ENCODE measurements around the gene CRYBG2. TPM values are rescaled to one million over a fixed set of nuclear protein-coding genes. Genes with fewer than 3 reads are reported as not detected.
A peak's percentile ranks its signal among the peaks of the same experiment; 100 is the strongest.

The CRYBG2 gene
- total RNA-seq, 1 donor from 2014 or later: 3.0 TPM

DNA sequence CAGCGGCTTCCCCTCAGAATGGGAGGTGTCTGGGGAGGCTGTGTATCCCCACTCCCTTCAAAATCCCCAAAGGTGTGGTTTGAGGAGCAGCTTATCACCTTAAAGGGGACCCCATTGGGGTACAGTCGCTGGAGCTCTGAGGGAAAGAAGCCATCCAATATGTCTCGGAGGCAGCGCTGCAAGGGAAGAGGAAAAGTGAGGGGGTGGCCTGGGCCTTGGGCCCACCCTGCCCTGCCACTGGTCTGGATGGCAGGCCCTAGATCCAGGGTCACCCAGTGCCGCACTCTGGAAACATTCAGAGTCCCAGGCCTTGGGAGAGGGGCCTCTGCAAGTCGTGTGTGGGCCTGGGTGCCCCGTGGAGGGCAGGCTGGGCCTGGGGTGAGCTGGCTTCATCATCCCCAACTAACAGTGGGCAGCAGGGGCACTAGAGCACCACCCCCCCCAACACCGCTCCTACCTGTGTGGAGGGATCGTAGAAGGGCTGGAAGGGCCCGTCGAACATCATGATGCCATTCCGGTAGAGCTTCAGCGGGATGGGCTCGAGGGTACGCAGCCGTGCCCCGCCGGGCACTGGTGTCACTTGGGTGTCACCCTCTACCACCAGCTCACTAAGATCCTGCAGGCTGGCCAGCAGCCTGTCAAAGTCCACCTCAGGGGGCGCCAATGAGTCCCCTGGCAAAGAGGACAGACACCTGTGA is 68.4 kb downstream of the CRYBG2 start:
- H3K27me3 Mint-ChIP-seq (ENCODE audit: insufficient read depth, low read depth): peaks cover 8% of the 10 kb centered on the region
- Histone ChIP-seq H3K4me2 (no peak overlapping the region), H3K9ac (no peak overlapping the region), H4K20me1 (ENCODE audit: low read depth) (peaks cover 6% of the 10 kb centered on the region), H3K27me3 (no peaks in the 10 kb centered on the region), H3K9me3 (ENCODE audit: low read depth) (no peaks in the 10 kb centered on the region), H3K4me1 (peaks cover 37% of the 10 kb centered on the region), H3K36me3 (no peaks in the 10 kb centered on the region), H3K4me3 (no peak overlapping the region), H3K79me2 (ENCODE audit: low read depth) (peaks cover 16% of the 10 kb centered on the region), H3F3A (ENCODE audit: low read depth) (peaks cover 23% of the 10 kb centered on the region), H2AFZ (replicated peaks) (no peak overlapping the region), H3K27ac (no peak overlapping the region)
- H3K27ac Mint-ChIP-seq: no peak overlapping the region
- DNase-seq (ENCODE audit: low spot score): peak; percentile 82
- no peaks in the 10 kb centered on the region for H3K9me3 Mint-ChIP-seq
- H3K4me1 Mint-ChIP-seq: peaks cover 67% of the 10 kb centered on the region
- no peak for TF ChIP-seq EZH2 (IDR thresholded peaks at IDR 0.05)
- TF ChIP-seq, protein P1, sequence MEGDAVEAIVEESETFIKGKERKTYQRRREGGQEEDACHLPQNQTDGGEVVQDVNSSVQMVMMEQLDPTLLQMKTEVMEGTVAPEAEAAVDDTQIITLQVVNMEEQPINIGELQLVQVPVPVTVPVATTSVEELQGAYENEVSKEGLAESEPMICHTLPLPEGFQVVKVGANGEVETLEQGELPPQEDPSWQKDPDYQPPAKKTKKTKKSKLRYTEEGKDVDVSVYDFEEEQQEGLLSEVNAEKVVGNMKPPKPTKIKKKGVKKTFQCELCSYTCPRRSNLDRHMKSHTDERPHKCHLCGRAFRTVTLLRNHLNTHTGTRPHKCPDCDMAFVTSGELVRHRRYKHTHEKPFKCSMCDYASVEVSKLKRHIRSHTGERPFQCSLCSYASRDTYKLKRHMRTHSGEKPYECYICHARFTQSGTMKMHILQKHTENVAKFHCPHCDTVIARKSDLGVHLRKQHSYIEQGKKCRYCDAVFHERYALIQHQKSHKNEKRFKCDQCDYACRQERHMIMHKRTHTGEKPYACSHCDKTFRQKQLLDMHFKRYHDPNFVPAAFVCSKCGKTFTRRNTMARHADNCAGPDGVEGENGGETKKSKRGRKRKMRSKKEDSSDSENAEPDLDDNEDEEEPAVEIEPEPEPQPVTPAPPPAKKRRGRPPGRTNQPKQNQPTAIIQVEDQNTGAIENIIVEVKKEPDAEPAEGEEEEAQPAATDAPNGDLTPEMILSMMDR (IDR thresholded peaks at IDR 0.05): peak; percentile 68
- no peak for TF ChIP-seq EZH2phosphoT487 (IDR thresholded peaks at IDR 0.05)
- H3K4me3 Mint-ChIP-seq: no peak overlapping the region
- H3K36me3 Mint-ChIP-seq: peaks cover 3% of the 10 kb centered on the region

DNA sequence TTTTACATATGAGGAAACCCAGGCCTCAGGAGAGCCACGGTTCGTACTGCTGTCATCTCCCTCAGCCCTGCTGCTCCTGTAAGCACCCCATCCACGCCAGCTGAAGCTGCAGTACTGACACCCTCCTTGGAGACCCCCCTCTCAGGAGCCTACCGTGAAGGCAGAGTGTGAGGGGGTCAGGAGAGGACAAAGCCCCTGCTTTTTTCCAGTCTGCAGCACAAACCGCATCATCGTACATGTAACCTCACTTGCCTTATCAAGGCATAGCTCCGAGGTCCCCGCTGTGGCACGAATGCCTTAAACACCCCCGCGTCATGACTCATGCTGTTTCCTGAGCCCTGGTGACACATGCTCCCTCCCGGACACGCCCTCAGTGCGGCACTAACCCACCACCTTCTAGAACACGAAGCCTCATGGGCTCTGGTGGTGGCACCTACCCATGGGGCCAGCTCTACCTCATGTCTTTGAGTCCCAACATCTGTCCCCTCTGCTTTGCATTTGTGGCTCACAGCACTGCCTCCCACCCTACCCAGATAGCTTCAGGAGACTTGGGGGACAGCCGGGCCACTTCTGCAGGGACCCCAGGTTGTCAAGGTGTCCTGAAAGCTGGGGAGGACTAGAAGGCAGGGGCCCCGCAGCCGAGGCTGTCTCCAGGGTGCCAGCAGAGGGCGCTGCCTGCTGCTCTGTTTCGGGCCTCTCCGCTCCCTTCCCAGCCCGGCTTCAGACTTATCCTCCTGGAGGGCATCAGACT is 69.2 kb downstream of the CRYBG2 start:
- H3K27me3 Mint-ChIP-seq (ENCODE audit: insufficient read depth, low read depth): peaks cover 5% of the 10 kb centered on the region
- no peak overlapping the region for H3K9ac ChIP-seq
- H3K4me3 Mint-ChIP-seq: peak overlapping the region; percentile 59
- peaks cover 23% of the 10 kb centered on the region for H3K79me2 ChIP-seq (ENCODE audit: low read depth)
- H3K4me1 ChIP-seq: peaks cover 31% of the 10 kb centered on the region
- no peaks in the 10 kb centered on the region for H3K9me3 ChIP-seq (ENCODE audit: low read depth)
- peaks cover 28% of the 10 kb centered on the region for H3F3A ChIP-seq (ENCODE audit: low read depth)
- H3K9me3 Mint-ChIP-seq: no peaks in the 10 kb centered on the region
- peaks cover 3% of the 10 kb centered on the region for H3K36me3 Mint-ChIP-seq
- H3K27ac ChIP-seq: no peak overlapping the region
- peaks cover 63% of the 10 kb centered on the region for H3K4me1 Mint-ChIP-seq
- DNase-seq (ENCODE audit: low spot score): peak; percentile 87
- H4K20me1 ChIP-seq (ENCODE audit: low read depth): peaks cover 6% of the 10 kb centered on the region
- TF ChIP-seq, protein P1 (IDR thresholded peaks at IDR 0.05): peak; percentile 95
- TF ChIP-seq EZH2 (IDR thresholded peaks at IDR 0.05): no peak
- no peak for TF ChIP-seq EZH2phosphoT487 (IDR thresholded peaks at IDR 0.05)
- H3K4me2 ChIP-seq: no peak overlapping the region
- H3K27me3 ChIP-seq: no peaks in the 10 kb centered on the region
- H3K36me3 ChIP-seq: no peaks in the 10 kb centered on the region
- H2AFZ ChIP-seq (replicated peaks): no peak overlapping the region
- no peak overlapping the region for H3K4me3 ChIP-seq
- H3K27ac Mint-ChIP-seq: peak overlapping the region; percentile 84

DNA sequence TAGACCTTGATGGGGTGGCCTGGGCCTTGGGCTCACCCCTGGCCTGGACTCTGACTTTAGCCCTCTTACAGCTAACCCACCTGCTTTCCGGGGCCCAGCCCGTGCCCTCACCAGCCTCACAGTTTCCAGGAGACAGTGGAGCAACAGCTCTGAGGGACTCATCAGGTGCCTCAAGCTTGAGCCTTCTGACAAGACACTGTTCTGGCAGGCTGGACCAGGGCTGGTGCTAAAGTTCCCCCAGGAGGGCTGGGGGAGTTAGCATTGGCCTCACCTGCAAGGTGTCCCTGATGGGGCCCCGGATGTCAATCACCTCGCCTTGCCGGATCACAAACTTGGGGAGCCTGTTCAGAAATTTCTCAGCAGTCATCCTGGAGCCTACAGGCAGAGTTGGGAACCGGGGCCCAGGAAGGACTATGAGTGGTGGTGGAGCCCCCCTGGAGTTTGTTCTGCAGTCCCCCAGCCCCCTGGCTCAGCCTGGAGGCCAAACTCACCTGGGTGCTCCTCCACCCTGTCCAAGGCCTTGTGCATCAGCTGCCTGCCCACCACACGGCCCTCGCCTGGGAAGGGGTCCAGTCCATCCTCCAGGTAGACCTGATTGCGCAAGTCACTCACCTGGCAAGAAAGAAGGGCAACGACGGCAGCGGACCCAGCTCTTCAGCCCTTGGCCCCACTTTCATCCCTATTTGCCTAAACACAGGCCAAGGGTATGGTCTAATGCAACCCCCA is 69.9 kb downstream of the CRYBG2 start:
- peaks cover 5% of the 10 kb centered on the region for H3K27me3 Mint-ChIP-seq (ENCODE audit: insufficient read depth, low read depth)
- H3K9me3 ChIP-seq (ENCODE audit: low read depth): no peaks in the 10 kb centered on the region
- no peak overlapping the region for H3K4me3 Mint-ChIP-seq
- no peak overlapping the region for H2AFZ ChIP-seq (replicated peaks)
- H3K9ac ChIP-seq: no peak overlapping the region
- peaks cover 63% of the 10 kb centered on the region for H3K4me1 Mint-ChIP-seq
- H3K27ac Mint-ChIP-seq: peak overlapping the region; percentile 84
- H3K79me2 ChIP-seq (ENCODE audit: low read depth): peaks cover 23% of the 10 kb centered on the region
- H3K36me3 ChIP-seq: no peaks in the 10 kb centered on the region
- peaks cover 3% of the 10 kb centered on the region for H3K36me3 Mint-ChIP-seq
- DNase-seq (ENCODE audit: low spot score): no peak
- peaks cover 36% of the 10 kb centered on the region for H3F3A ChIP-seq (ENCODE audit: low read depth)
- peaks cover 26% of the 10 kb centered on the region for H3K4me1 ChIP-seq
- H3K9me3 Mint-ChIP-seq: no peaks in the 10 kb centered on the region
- H3K27ac ChIP-seq: no peak overlapping the region
- no peaks in the 10 kb centered on the region for H3K27me3 ChIP-seq
- no peak overlapping the region for H3K4me3 ChIP-seq
- no peak for TF ChIP-seq EZH2 (IDR thresholded peaks at IDR 0.05)
- no peak for TF ChIP-seq EZH2phosphoT487 (IDR thresholded peaks at IDR 0.05)
- TF ChIP-seq, protein P1 (IDR thresholded peaks at IDR 0.05): no peak
- peaks cover 11% of the 10 kb centered on the region for H4K20me1 ChIP-seq (ENCODE audit: low read depth)
- no peak overlapping the region for H3K4me2 ChIP-seq

All from neural progenitor cell (in vitro differentiated cells).